Panc1 (cell line): ENCODE measurements around the gene CCDC196. TPM values are rescaled to one million over a fixed set of nuclear protein-coding genes. Genes with fewer than 3 reads are reported as not detected.

ENCODE experiments used
- ATAC-seq: fragments of 200-7000 bp; cut with Tn5 transposase; 2 replicates; pipeline ENCODE4 v1.9.1; 2020; ENCODE audit warnings: mild to moderate bottlenecking, moderate library complexity
- BruUV-seq: library from RNA; stranded (reverse); fragments of 400-500 nt; replicated peaks from 2 replicates; lab custom pipeline; 2021; lab: Mats Ljungman, UMichigan
- CTCF ChIA-PET: fragments of 300-600 bp; sonication (Branson Sonifier 250); formaldehyde crosslinking; loops from one replicate; lab custom pipeline; 2022; ENCODE audit warnings: antibody characterized with exemption; lab: Charles Lee
- POLR2A ChIA-PET: fragments of 300-600 bp; sonication (Branson Sonifier 250); formaldehyde crosslinking; loops from one replicate; lab custom pipeline; 2022; ENCODE audit warnings: antibody characterized with exemption; lab: Charles Lee
- DNase-seq: peaks from one replicate; pipeline ENCODE4 v3.0.0-alpha.2; 2010; ENCODE audit warnings: low read depth, low spot score
- H3K27ac ChIP-seq: 2 replicates; pipeline ENCODE4 v1.5.1; 2011; ENCODE audit warnings: mild to moderate bottlenecking, low read length, inconsistent platforms
- H3K27me3 ChIP-seq: fragments of 200-500 bp; sonication (Bioruptor generic); 2 replicates; pipeline ENCODE4 v1.6.0; 2014; ENCODE audit warnings: low read length, inconsistent platforms; ENCODE audit not compliant: control insufficient read depth, insufficient read depth
- H3K36me3 ChIP-seq: fragments of 200-500 bp; sonication (Bioruptor generic); 2 replicates; pipeline ENCODE4 v1.5.1; 2014; ENCODE audit warnings: inconsistent platforms, mild to moderate bottlenecking, low read length, moderate library complexity; ENCODE audit not compliant: control insufficient read depth, insufficient read depth
- H3K4me1 ChIP-seq: 2 replicates; pipeline ENCODE4 v1.5.1; 2011; ENCODE audit warnings: inconsistent platforms, mild to moderate bottlenecking, low read length, moderate library complexity; ENCODE audit not compliant: control insufficient read depth, insufficient read depth
- H3K4me3 ChIP-seq, 2 experiments: 2 replicates each; pipeline ENCODE4 v1.5.1; 2011 to 2012; ENCODE audit warnings: low read depth in 2 of 2, low read length in 2 of 2, mild to moderate bottlenecking in 2 of 2, inconsistent platforms in 1 of 2, moderate library complexity in 1 of 2
- H3K9me3 ChIP-seq: fragments of 200-500 bp; sonication (Bioruptor generic); 2 replicates; pipeline ENCODE4 v1.5.1; 2014; ENCODE audit warnings: low read depth, mild to moderate bottlenecking, inconsistent platforms, low read length, moderate library complexity; ENCODE audit not compliant: control insufficient read depth, insufficient read depth
- CTCF ChIP-seq: fragments of 450-650 bp; IDR thresholded peaks from 2 replicates; pipeline ENCODE4 v1.5.1; 2017; ENCODE audit warnings: mild to moderate bottlenecking
- POLR2AphosphoS5 ChIP-seq: IDR thresholded peaks from 2 replicates; pipeline ENCODE4 v1.6.1; 2012; ENCODE audit warnings: mild to moderate bottlenecking, low read depth, low read length, moderate library complexity
- REST ChIP-seq, 2 experiments: IDR thresholded peaks; 2 replicates each; pipeline ENCODE4 v1.6.1; 2011 to 2012; ENCODE audit warnings: low read depth in 2 of 2, control low read depth in 1 of 2, low read length in 1 of 2, mild to moderate bottlenecking in 1 of 2, moderate library complexity in 1 of 2; ENCODE audit not compliant: insufficient read depth in 1 of 2
- SIN3A ChIP-seq: IDR thresholded peaks from 2 replicates; pipeline ENCODE4 v1.6.1; 2012; ENCODE audit warnings: low read depth, mild to moderate bottlenecking, low read length, moderate library complexity, borderline replicate concordance; ENCODE audit not compliant: insufficient read depth
- TCF7L2 ChIP-seq: IDR thresholded peaks from 2 replicates; pipeline ENCODE4 v1.6.1; 2011; ENCODE audit warnings: mild to moderate bottlenecking, low read depth, low read length, inconsistent platforms
- in situ Hi-C: cut with HindIII; loops from 2 replicates; pipeline ENCODE4 v1.10.0; 2016; ENCODE audit warnings: low sequenced_read_pairs, low pct_unique_long_range_greater_than_20kb
- intact Hi-C: fragments of 100-400 bp; cut with micrococcal nuclease; formaldehyde crosslinking; loops from one replicate; pipeline ENCODE4 v1.10.0; 2022; ENCODE audit not compliant: unreplicated experiment
- total RNA-seq: library from RNA; stranded (reverse); gene quantifications from one replicate; pipeline ENCODE4 v1.2.1, GENCODE V29; 2021; ENCODE audit not compliant: unreplicated experiment

The CCDC196 gene
- total RNA-seq, 1 experiment from 2014 or later, result not detected

- Histone ChIP-seq H3K36me3 (no peaks in the 10 kb centered on the region), H3K4me1 (no peaks in the 10 kb centered on the region), H3K9me3 (peaks cover 8% of the 10 kb centered on the region; the same call in 1 of the 2 replicates), H3K27ac (no peak overlapping the region), H3K27me3 (no peaks in the 10 kb centered on the region), H3K4me3 (no peak overlapping the region)
- DNase-seq (no peak), ATAC-seq (no peak)
- intact Hi-C loops, result no loop called here
- TF ChIP-seq REST (IDR thresholded peaks at IDR 0.05; ENCODE audit: insufficient read depth in 1 of 2, low read depth in 2 of 2, low read length in 1 of 2) (no peak), SIN3A (no peak), CTCF (no peak), TCF7L2 (no peak)
- CTCF ChIA-PET, result no interaction called here
- no TSS peak for BruUV-seq
- POLR2A ChIA-PET, result no interaction called here
- in situ Hi-C loops, result no loop called here
Observed at GRCh38 chr14:66443785-66444184, 42.4 kb upstream of the CCDC196 start.

- intact Hi-C loops (no loop called here), in situ Hi-C loops (no loop called here)
- ATAC-seq (no peak), DNase-seq (no peak)
- H3K4me3 ChIP-seq, result no peak overlapping the region
- POLR2A ChIA-PET, result no interaction called here
- H3K27ac ChIP-seq, result no peak overlapping the region
- no peaks in the 10 kb centered on the region for H3K27me3 ChIP-seq
- CTCF ChIA-PET, result no interaction called here
- H3K9me3 ChIP-seq, result peaks cover 6% of the 10 kb centered on the region; the same call in 1 of the 2 replicates
- BruUV-seq, result no TSS peak
- H3K4me1 ChIP-seq, result no peaks in the 10 kb centered on the region
- TF ChIP-seq SIN3A, result no peak
- no peak for TF ChIP-seq POLR2AphosphoS5
- no peak for TF ChIP-seq CTCF
- no peak for TF ChIP-seq REST (IDR thresholded peaks at IDR 0.05; ENCODE audit: insufficient read depth in 1 of 2, low read depth in 2 of 2, low read length in 1 of 2)
- no peak for TF ChIP-seq TCF7L2
- no peaks in the 10 kb centered on the region for H3K36me3 ChIP-seq
Observed at GRCh38 chr14:66444271-66444927, 41.8 kb upstream of the CCDC196 start.
